ENCODE data around the gene PAM.

Gene PAM

GRCh38 chr5:102869230-102869629, 114.1 kb downstream of the PAM start:
- H3K9me3 ChIP-seq (ENCODE audit: control insufficient read depth, insufficient read depth, low read length): no peaks in the 10 kb centered on the region
- no CpG with 5 or more reads among the region's 1 CpG for WGBS (ENCODE audit: insufficient coverage, insufficient read length)
- no peaks in the 10 kb centered on the region for H3K27me3 ChIP-seq (ENCODE audit: control insufficient read depth, insufficient read depth, low read length)
- H3K4me1 ChIP-seq (ENCODE audit: control insufficient read depth, insufficient read depth, low read length): no peaks in the 10 kb centered on the region
- no peak overlapping the region for H3K27ac ChIP-seq (ENCODE audit: low read length)
- no peak for DNase-seq (ENCODE audit: low read depth, low spot score)
- no peak overlapping the region for H3K4me3 ChIP-seq (ENCODE audit: low read length)
- no peaks in the 10 kb centered on the region for H3K36me3 ChIP-seq (ENCODE audit: control insufficient read depth, insufficient read depth, low read length)

GRCh38 chr5:102873379-102873932, 118.4 kb downstream of the PAM start:
- no peaks in the 10 kb centered on the region for H3K9me3 ChIP-seq (ENCODE audit: control insufficient read depth, insufficient read depth, low read length)
- no peak overlapping the region for H3K27ac ChIP-seq (ENCODE audit: low read length)
- H3K27me3 ChIP-seq (ENCODE audit: control insufficient read depth, insufficient read depth, low read length): no peaks in the 10 kb centered on the region
- no peaks in the 10 kb centered on the region for H3K36me3 ChIP-seq (ENCODE audit: control insufficient read depth, insufficient read depth, low read length)
- no peaks in the 10 kb centered on the region for H3K4me1 ChIP-seq (ENCODE audit: control insufficient read depth, insufficient read depth, low read length)
- H3K4me3 ChIP-seq (ENCODE audit: low read length): no peak overlapping the region
- no peak for DNase-seq (ENCODE audit: low read depth, low spot score)
- no CpG with 5 or more reads among the region's 11 CpGs for WGBS (ENCODE audit: insufficient coverage, insufficient read length)

- no CpG with 5 or more reads among the region's 5 CpGs for WGBS (ENCODE audit: insufficient coverage, insufficient read length)
- no peaks in the 10 kb centered on the region for H3K27me3 ChIP-seq (ENCODE audit: control insufficient read depth, insufficient read depth, low read length)
- no peaks in the 10 kb centered on the region for H3K9me3 ChIP-seq (ENCODE audit: control insufficient read depth, insufficient read depth, low read length)
- H3K4me1 ChIP-seq (ENCODE audit: control insufficient read depth, insufficient read depth, low read length): no peaks in the 10 kb centered on the region
- no peak overlapping the region for H3K27ac ChIP-seq (ENCODE audit: low read length)
- no peak for DNase-seq (ENCODE audit: low read depth, low spot score)
- H3K4me3 ChIP-seq (ENCODE audit: low read length): no peak overlapping the region
- no peaks in the 10 kb centered on the region for H3K36me3 ChIP-seq (ENCODE audit: control insufficient read depth, insufficient read depth, low read length)
Measured at GRCh38 chr5:102874054-102874453, 118.9 kb downstream of the PAM start.

GRCh38 chr5:102875721-102876123, 120.6 kb downstream of the PAM start:
- H3K4me3 ChIP-seq (ENCODE audit: low read length): no peak overlapping the region
- no peaks in the 10 kb centered on the region for H3K9me3 ChIP-seq (ENCODE audit: control insufficient read depth, insufficient read depth, low read length)
- H3K4me1 ChIP-seq (ENCODE audit: control insufficient read depth, insufficient read depth, low read length): no peaks in the 10 kb centered on the region
- no peaks in the 10 kb centered on the region for H3K36me3 ChIP-seq (ENCODE audit: control insufficient read depth, insufficient read depth, low read length)
- WGBS (ENCODE audit: insufficient coverage, insufficient read length): no CpG with 5 or more reads among the region's 4 CpGs
- H3K27ac ChIP-seq (ENCODE audit: low read length): no peak overlapping the region
- DNase-seq (ENCODE audit: low read depth, low spot score): no peak
- H3K27me3 ChIP-seq (ENCODE audit: control insufficient read depth, insufficient read depth, low read length): no peaks in the 10 kb centered on the region

- H3K27me3 ChIP-seq (ENCODE audit: control insufficient read depth, insufficient read depth, low read length): no peaks in the 10 kb centered on the region
- no peaks in the 10 kb centered on the region for H3K4me1 ChIP-seq (ENCODE audit: control insufficient read depth, insufficient read depth, low read length)
- no peak overlapping the region for H3K4me3 ChIP-seq (ENCODE audit: low read length)
- no peak for DNase-seq (ENCODE audit: low read depth, low spot score)
- no peak overlapping the region for H3K27ac ChIP-seq (ENCODE audit: low read length)
- no peaks in the 10 kb centered on the region for H3K9me3 ChIP-seq (ENCODE audit: control insufficient read depth, insufficient read depth, low read length)
- H3K36me3 ChIP-seq (ENCODE audit: control insufficient read depth, insufficient read depth, low read length): no peaks in the 10 kb centered on the region
- WGBS (ENCODE audit: insufficient coverage, insufficient read length): no CpG with 5 or more reads among the region's 4 CpGs
Measured at GRCh38 chr5:102876610-102877009, 121.5 kb downstream of the PAM start.

GRCh38 chr5:102879741-102880140, 124.6 kb downstream of the PAM start:
- H3K36me3 ChIP-seq (ENCODE audit: control insufficient read depth, insufficient read depth, low read length): no peaks in the 10 kb centered on the region
- H3K4me1 ChIP-seq (ENCODE audit: control insufficient read depth, insufficient read depth, low read length): no peaks in the 10 kb centered on the region
- no peaks in the 10 kb centered on the region for H3K27me3 ChIP-seq (ENCODE audit: control insufficient read depth, insufficient read depth, low read length)
- no peak overlapping the region for H3K27ac ChIP-seq (ENCODE audit: low read length)
- no peak overlapping the region for H3K4me3 ChIP-seq (ENCODE audit: low read length)
- no CpG with 5 or more reads among the region's 6 CpGs for WGBS (ENCODE audit: insufficient coverage, insufficient read length)
- H3K9me3 ChIP-seq (ENCODE audit: control insufficient read depth, insufficient read depth, low read length): no peaks in the 10 kb centered on the region
- DNase-seq (ENCODE audit: low read depth, low spot score): no peak

GRCh38 chr5:102886586-102886985, 131.5 kb downstream of the PAM start:
- Histone ChIP-seq H3K9me3 (ENCODE audit: control insufficient read depth, insufficient read depth, low read length) (no peaks in the 10 kb centered on the region), H3K4me1 (ENCODE audit: control insufficient read depth, insufficient read depth, low read length) (no peaks in the 10 kb centered on the region), H3K27ac (ENCODE audit: low read length) (no peak overlapping the region), H3K4me3 (ENCODE audit: low read length) (no peak overlapping the region), H3K27me3 (ENCODE audit: control insufficient read depth, insufficient read depth, low read length) (no peaks in the 10 kb centered on the region), H3K36me3 (ENCODE audit: control insufficient read depth, insufficient read depth, low read length) (no peaks in the 10 kb centered on the region)
- DNase-seq (ENCODE audit: low read depth, low spot score): no peak

- no peak overlapping the region for H3K27ac ChIP-seq (ENCODE audit: low read length)
- no peak overlapping the region for H3K4me3 ChIP-seq (ENCODE audit: low read length)
- H3K9me3 ChIP-seq (ENCODE audit: control insufficient read depth, insufficient read depth, low read length): no peaks in the 10 kb centered on the region
- no peaks in the 10 kb centered on the region for H3K27me3 ChIP-seq (ENCODE audit: control insufficient read depth, insufficient read depth, low read length)
- DNase-seq (ENCODE audit: low read depth, low spot score): no peak
- no peaks in the 10 kb centered on the region for H3K4me1 ChIP-seq (ENCODE audit: control insufficient read depth, insufficient read depth, low read length)
- H3K36me3 ChIP-seq (ENCODE audit: control insufficient read depth, insufficient read depth, low read length): no peaks in the 10 kb centered on the region
Measured at GRCh38 chr5:102888483-102888882, 133.4 kb downstream of the PAM start.

- Histone ChIP-seq H3K27me3 (ENCODE audit: control insufficient read depth, insufficient read depth, low read length) (no peaks in the 10 kb centered on the region), H3K27ac (ENCODE audit: low read length) (no peak overlapping the region), H3K4me3 (ENCODE audit: low read length) (no peak overlapping the region), H3K9me3 (ENCODE audit: control insufficient read depth, insufficient read depth, low read length) (no peaks in the 10 kb centered on the region), H3K36me3 (ENCODE audit: control insufficient read depth, insufficient read depth, low read length) (no peaks in the 10 kb centered on the region), H3K4me1 (ENCODE audit: control insufficient read depth, insufficient read depth, low read length) (no peaks in the 10 kb centered on the region)
- no CpG with 5 or more reads among the region's 1 CpG for WGBS (ENCODE audit: insufficient coverage, insufficient read length)
- DNase-seq (ENCODE audit: low read depth, low spot score): no peak
Measured at GRCh38 chr5:102889033-102889432, 133.9 kb downstream of the PAM start.

- H3K27me3 ChIP-seq (ENCODE audit: control insufficient read depth, insufficient read depth, low read length): no peaks in the 10 kb centered on the region
- H3K9me3 ChIP-seq (ENCODE audit: control insufficient read depth, insufficient read depth, low read length): no peaks in the 10 kb centered on the region
- H3K4me1 ChIP-seq (ENCODE audit: control insufficient read depth, insufficient read depth, low read length): no peaks in the 10 kb centered on the region
- no peaks in the 10 kb centered on the region for H3K36me3 ChIP-seq (ENCODE audit: control insufficient read depth, insufficient read depth, low read length)
- DNase-seq (ENCODE audit: low read depth, low spot score): no peak
- no peak overlapping the region for H3K27ac ChIP-seq (ENCODE audit: low read length)
- WGBS (ENCODE audit: insufficient coverage, insufficient read length): no CpG with 5 or more reads among the region's 3 CpGs
- H3K4me3 ChIP-seq (ENCODE audit: low read length): no peak overlapping the region
Measured at GRCh38 chr5:102890133-102890532, 135.0 kb downstream of the PAM start.

- Histone ChIP-seq H3K27me3 (ENCODE audit: control insufficient read depth, insufficient read depth, low read length) (no peaks in the 10 kb centered on the region), H3K4me1 (ENCODE audit: control insufficient read depth, insufficient read depth, low read length) (no peaks in the 10 kb centered on the region), H3K4me3 (ENCODE audit: low read length) (no peak overlapping the region), H3K36me3 (ENCODE audit: control insufficient read depth, insufficient read depth, low read length) (no peaks in the 10 kb centered on the region), H3K27ac (ENCODE audit: low read length) (no peak overlapping the region), H3K9me3 (ENCODE audit: control insufficient read depth, insufficient read depth, low read length) (no peaks in the 10 kb centered on the region)
- no peak for DNase-seq (ENCODE audit: low read depth, low spot score)
- WGBS (ENCODE audit: insufficient coverage, insufficient read length): no CpG with 5 or more reads among the region's 3 CpGs
Measured at GRCh38 chr5:102891175-102891574, 136.1 kb downstream of the PAM start.

Measured in iPS DF 6.9 (cell line).